OCI-LY7 (cell line): Measurements from ENCODE around the gene PSPN.

Experiments used
- CTCF ChIP-seq: fragments of 200-600 bp; sonication (generic); conservative IDR thresholded peaks from 2 replicates; pipeline ENCODE4 v1.5.1; 2014; ENCODE audit warnings: mild to moderate bottlenecking, antibody characterized with exemption, low read length, moderate library complexity, mixed read lengths
- EZH2phosphoT487 ChIP-seq: fragments of 200-600 bp; sonication (generic); IDR thresholded peaks from 2 replicates; pipeline ENCODE4 v1.6.1; 2018; ENCODE audit warnings: low read depth, borderline replicate concordance, mild to moderate bottlenecking, mixed run types, antibody characterized with exemption, low read length, moderate library complexity, mixed read lengths

GRCh38 chr19:6372594-6373095 lies 3.1 kb downstream of the PSPN start, which contains the start of gene ALKBH7:
- TF ChIP-seq CTCF (no peak), EZH2phosphoT487 (no peak)
